Hepatocyte (in vitro differentiated cells): ENCODE data around the gene KLHL17. TPM values are rescaled to one million over a fixed set of nuclear protein-coding genes. Genes with fewer than 3 reads are reported as not detected.

Experiments
- DNase-seq: peaks from one replicate; pipeline ENCODE4 v3.0.0-alpha.2; 2016; ENCODE audit warnings: low spot score
- H2AFZ ChIP-seq: fragments of 200-600 bp; sonication (generic); 2 replicates; pipeline ENCODE4 v1.6.0; 2016; ENCODE audit warnings: antibody characterized with exemption, mild to moderate bottlenecking
- H3K27ac ChIP-seq: fragments of 200-600 bp; sonication (generic); 2 replicates; pipeline ENCODE4 v1.5.1; 2016; ENCODE audit warnings: mild to moderate bottlenecking
- H3K27me3 ChIP-seq: fragments of 200-600 bp; sonication (generic); 2 replicates; pipeline ENCODE4 v1.6.1; 2016
- H3K36me3 ChIP-seq: fragments of 200-600 bp; sonication (generic); replicated peaks from 2 replicates; pipeline ENCODE4 v1.5.1; 2016; ENCODE audit warnings: low read depth; ENCODE audit not compliant: insufficient read depth
- H3K4me1 ChIP-seq: fragments of 200-600 bp; sonication (generic); 2 replicates; pipeline ENCODE4 v1.5.1; 2016; ENCODE audit warnings: mild to moderate bottlenecking, moderate library complexity; ENCODE audit not compliant: insufficient read depth
- H3K4me2 ChIP-seq: fragments of 200-600 bp; sonication (generic); 2 replicates; pipeline ENCODE4 v1.6.0; 2016
- H3K4me3 ChIP-seq: fragments of 200-600 bp; sonication (generic); 2 replicates; pipeline ENCODE4 v1.5.1; 2016; ENCODE audit warnings: mild to moderate bottlenecking
- H3K79me2 ChIP-seq: fragments of 200-600 bp; sonication (generic); 2 replicates; pipeline ENCODE4 v1.6.0; 2017; ENCODE audit warnings: mild to moderate bottlenecking
- H3K9me2 ChIP-seq: fragments of 200-600 bp; sonication (generic); replicated peaks from 2 replicates; pipeline ENCODE4 v1.6.0; 2017; ENCODE audit warnings: mild to moderate bottlenecking; ENCODE audit not compliant: insufficient read depth
- H3K9me3 ChIP-seq: fragments of 200-600 bp; sonication (generic); 2 replicates; pipeline ENCODE4 v1.5.1; 2016; ENCODE audit warnings: low read depth, mild to moderate bottlenecking
- H4K20me1 ChIP-seq: fragments of 200-600 bp; sonication (generic); 2 replicates; pipeline ENCODE4 v1.6.0; 2016; ENCODE audit warnings: mild to moderate bottlenecking; ENCODE audit not compliant: insufficient read depth, poor library complexity, severe bottlenecking
- CTCF ChIP-seq: fragments of 200-600 bp; sonication (generic); IDR thresholded peaks from 2 replicates; pipeline ENCODE4 v1.5.1; 2016; ENCODE audit warnings: antibody characterized with exemption, mild to moderate bottlenecking; ENCODE audit not compliant: poor library complexity
- EZH2 ChIP-seq: fragments of 200-600 bp; sonication (generic); IDR thresholded peaks from 2 replicates; pipeline ENCODE4 v1.6.1; 2016; ENCODE audit warnings: antibody characterized with exemption, mild to moderate bottlenecking, borderline replicate concordance
- EZH2phosphoT487 ChIP-seq: fragments of 200-600 bp; sonication (generic); IDR thresholded peaks from one replicate; pipeline ENCODE4 v1.6.1; 2018; ENCODE audit warnings: antibody characterized with exemption, mild to moderate bottlenecking, low read depth, moderate library complexity; ENCODE audit not compliant: unreplicated experiment, severe bottlenecking
- WGBS: methylation state at CpG from one replicate; pipeline ENCODE4 v1.1.6; 2016; ENCODE audit warnings: low lambda C conversion rate; ENCODE audit errors: missing lambda C conversion rate; 5-methylcytosine and 5-hydroxymethylcytosine counted together
- polyA plus RNA-seq: library from polyadenylated mRNA; unstranded; fragments of >200 nt; fragmentation: Nextera tagmentation; extraction: Ambion mirVana; gene quantifications from 2 replicates; pipeline ENCODE4 v1.2.1, GENCODE V29; 2016
- total RNA-seq: library from RNA; depleted of rRNA; stranded (reverse); fragments of >200 nt; gene quantifications from 2 replicates; pipeline ENCODE4 v1.2.3, GENCODE V29; 2014

KLHL17 gene
- total and polyA plus RNA-seq, 2 experiments from 2014 or later: 13.8 to 25.0 TPM

GRCh38 chr1:921011-921837 is 39.2 kb upstream of the KLHL17 start:
- no peak for TF ChIP-seq EZH2
- peak; percentile 43 for TF ChIP-seq CTCF

GRCh38 chr1:923131-923990 is 37.0 kb upstream of the KLHL17 start, which contains the start of gene SAMD11:
SAMD11 (plus strand) TSS chr1:923923; CDS start chr1:924432, 509 bp downstream.
- H4K20me1 ChIP-seq: peaks cover 6% of the 10 kb centered on the region
- WGBS: 9% methylated on average over 38 of the region's 72 CpGs
- peak within 1 kb of the TSS; percentile 96 for H3K4me2 ChIP-seq
- no peaks in the 10 kb centered on the region for H3K36me3 ChIP-seq
- H3K27me3 ChIP-seq: peaks cover 47% of the 10 kb centered on the region
- no peaks in the 10 kb centered on the region for H3K9me2 ChIP-seq
- H3K4me1 ChIP-seq: peaks cover 30% of the 10 kb centered on the region
- peak within 1 kb of the TSS; percentile 36 for H3K4me3 ChIP-seq
- H3K27ac ChIP-seq: no peak within 1 kb of the TSS
- no peaks in the 10 kb centered on the region for H3K9me3 ChIP-seq
- DNase-seq: peak; percentile 89
- H2AFZ ChIP-seq: peak within 1 kb of the TSS; percentile 52
- H3K79me2 ChIP-seq: no peaks in the 10 kb centered on the region
- TF ChIP-seq CTCF: no peak
- TF ChIP-seq EZH2phosphoT487: no peak
- no peak for TF ChIP-seq EZH2

More at GRCh38 chr1:921011-921837, 39.2 kb upstream of the KLHL17 start:
- H3K9me3 ChIP-seq: no peaks in the 10 kb centered on the region
- no peak overlapping the region for H2AFZ ChIP-seq
- H3K9me2 ChIP-seq: no peaks in the 10 kb centered on the region
- DNase-seq: peak; percentile 92
- peaks cover 43% of the 10 kb centered on the region for H3K4me1 ChIP-seq
- WGBS: 36% methylated on average over 35 of the region's 38 CpGs
- peaks cover 53% of the 10 kb centered on the region for H3K27me3 ChIP-seq
- peaks cover 6% of the 10 kb centered on the region for H4K20me1 ChIP-seq
- no peaks in the 10 kb centered on the region for H3K79me2 ChIP-seq
- H3K27ac ChIP-seq: no peak overlapping the region
- H3K4me2 ChIP-seq: peak overlapping the region; percentile 65
- H3K4me3 ChIP-seq: no peak overlapping the region
- H3K36me3 ChIP-seq: no peaks in the 10 kb centered on the region

- H3K27me3 ChIP-seq: peaks cover 47% of the 10 kb centered on the region
- H2AFZ ChIP-seq: peak overlapping the region; percentile 52
- no peaks in the 10 kb centered on the region for H3K36me3 ChIP-seq
- WGBS: 0% methylated on average over 9 of the region's 98 CpGs
- H3K9me3 ChIP-seq: no peaks in the 10 kb centered on the region
- no peak overlapping the region for H3K27ac ChIP-seq
- H4K20me1 ChIP-seq: peaks cover 6% of the 10 kb centered on the region
- no peaks in the 10 kb centered on the region for H3K79me2 ChIP-seq
- peaks cover 30% of the 10 kb centered on the region for H3K4me1 ChIP-seq
- H3K4me2 ChIP-seq: peak overlapping the region; percentile 96
- no peak for DNase-seq
- TF ChIP-seq CTCF: no peak
- TF ChIP-seq EZH2: no peak
- TF ChIP-seq EZH2phosphoT487: no peak
- no peaks in the 10 kb centered on the region for H3K9me2 ChIP-seq
- H3K4me3 ChIP-seq: peak overlapping the region; percentile 36
Observed at GRCh38 chr1:923991-924655, 36.3 kb upstream of the KLHL17 start.
